ENCODE data around the gene FLT1.

Gene FLT1

GRCh38 chr13:28355046-28355821, 139.7 kb downstream of the FLT1 start:
- DNase-seq (ENCODE audit: low read depth): no peak
- TF ChIP-seq, protein P1, sequence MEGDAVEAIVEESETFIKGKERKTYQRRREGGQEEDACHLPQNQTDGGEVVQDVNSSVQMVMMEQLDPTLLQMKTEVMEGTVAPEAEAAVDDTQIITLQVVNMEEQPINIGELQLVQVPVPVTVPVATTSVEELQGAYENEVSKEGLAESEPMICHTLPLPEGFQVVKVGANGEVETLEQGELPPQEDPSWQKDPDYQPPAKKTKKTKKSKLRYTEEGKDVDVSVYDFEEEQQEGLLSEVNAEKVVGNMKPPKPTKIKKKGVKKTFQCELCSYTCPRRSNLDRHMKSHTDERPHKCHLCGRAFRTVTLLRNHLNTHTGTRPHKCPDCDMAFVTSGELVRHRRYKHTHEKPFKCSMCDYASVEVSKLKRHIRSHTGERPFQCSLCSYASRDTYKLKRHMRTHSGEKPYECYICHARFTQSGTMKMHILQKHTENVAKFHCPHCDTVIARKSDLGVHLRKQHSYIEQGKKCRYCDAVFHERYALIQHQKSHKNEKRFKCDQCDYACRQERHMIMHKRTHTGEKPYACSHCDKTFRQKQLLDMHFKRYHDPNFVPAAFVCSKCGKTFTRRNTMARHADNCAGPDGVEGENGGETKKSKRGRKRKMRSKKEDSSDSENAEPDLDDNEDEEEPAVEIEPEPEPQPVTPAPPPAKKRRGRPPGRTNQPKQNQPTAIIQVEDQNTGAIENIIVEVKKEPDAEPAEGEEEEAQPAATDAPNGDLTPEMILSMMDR (IDR thresholded peaks at IDR 0.05; ENCODE audit: control insufficient read depth, extremely low read depth, insufficient read depth): no peak
- no peak overlapping the region for H3K4me3 ChIP-seq (ENCODE audit: low read depth, low read length)

- no peak overlapping the region for H3K4me3 ChIP-seq (ENCODE audit: low read depth, low read length)
- DNase-seq (ENCODE audit: low read depth): no peak
- TF ChIP-seq, protein P1 (IDR thresholded peaks at IDR 0.05; ENCODE audit: control insufficient read depth, extremely low read depth, insufficient read depth): no peak
Measured at GRCh38 chr13:28353679-28354078, 141.2 kb downstream of the FLT1 start.

GRCh38 chr13:28349907-28350654, 144.8 kb downstream of the FLT1 start:
- no peak overlapping the region for H3K4me3 ChIP-seq (ENCODE audit: low read depth, low read length)
- no peak for DNase-seq (ENCODE audit: low read depth)
- TF ChIP-seq, protein P1 (IDR thresholded peaks at IDR 0.05; ENCODE audit: control insufficient read depth, extremely low read depth, insufficient read depth): no peak

DNA sequence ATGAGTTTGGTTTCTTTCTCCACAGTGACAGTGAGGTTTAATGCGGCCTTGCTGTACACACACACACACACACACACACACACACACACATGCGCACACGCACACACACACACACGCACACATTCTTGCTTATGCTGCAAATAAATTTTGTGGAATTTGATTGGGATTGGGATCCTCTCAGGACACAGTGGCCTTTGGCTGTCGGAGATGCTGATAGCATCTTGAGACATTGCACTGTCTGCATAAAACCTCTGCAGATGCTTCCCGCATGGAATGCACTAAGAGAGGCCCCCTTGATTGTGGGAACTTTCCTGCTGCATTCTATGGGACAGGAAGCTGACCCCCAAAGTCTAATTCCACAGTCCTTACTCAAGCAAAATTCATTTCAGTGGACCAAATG, 145.6 kb downstream of the FLT1 start:
- H3K4me3 ChIP-seq (ENCODE audit: low read depth, low read length): no peak overlapping the region
- TF ChIP-seq, protein P1 (IDR thresholded peaks at IDR 0.05; ENCODE audit: control insufficient read depth, extremely low read depth, insufficient read depth): no peak
- no peak for DNase-seq (ENCODE audit: low read depth)

DNA sequence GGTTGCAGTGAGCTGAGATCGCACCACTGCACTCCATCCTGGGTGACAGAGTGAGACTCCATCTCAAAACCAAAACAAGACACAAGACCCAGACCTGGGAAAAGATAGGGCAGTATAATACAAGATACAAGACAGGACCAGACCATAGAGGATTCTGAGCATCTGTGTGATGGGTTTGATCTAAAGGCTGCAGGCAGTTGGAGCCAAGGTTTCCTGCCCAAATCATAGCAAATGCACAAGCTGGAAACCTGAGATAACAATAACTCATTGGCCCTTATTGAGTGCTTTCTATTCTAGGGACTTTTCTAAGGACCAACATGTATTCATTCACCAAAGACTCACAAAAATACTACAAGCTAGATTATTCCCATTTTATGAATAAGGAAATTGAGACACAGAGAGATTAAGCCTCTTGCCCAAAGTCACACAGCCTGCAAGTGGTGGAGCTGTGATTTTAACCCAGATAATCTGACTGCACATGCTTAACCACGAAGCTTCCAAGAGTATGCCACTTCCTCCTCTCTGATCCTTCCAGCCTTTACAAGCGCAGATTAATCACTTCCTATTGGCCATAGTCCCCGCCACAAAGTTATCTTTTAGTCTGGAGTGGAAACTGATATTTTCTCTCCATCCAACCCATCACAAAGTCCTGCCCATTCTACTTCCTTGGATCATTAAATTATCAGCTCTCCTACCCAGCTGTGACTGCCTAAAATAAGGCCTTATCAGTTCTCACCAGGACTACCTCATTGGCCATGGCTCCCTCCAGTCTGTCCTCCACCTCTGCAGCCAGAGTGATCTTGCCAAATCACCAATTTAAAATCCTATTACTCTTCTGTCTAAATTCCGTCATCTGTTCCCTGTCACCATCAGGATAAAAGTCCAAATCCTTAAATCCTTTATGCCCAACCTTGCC, 147.2 kb downstream of the FLT1 start:
- no peak overlapping the region for H3K4me3 ChIP-seq (ENCODE audit: low read depth, low read length)
- TF ChIP-seq, protein P1 (IDR thresholded peaks at IDR 0.05; ENCODE audit: control insufficient read depth, extremely low read depth, insufficient read depth): no peak
- DNase-seq (ENCODE audit: low read depth): no peak

DNA sequence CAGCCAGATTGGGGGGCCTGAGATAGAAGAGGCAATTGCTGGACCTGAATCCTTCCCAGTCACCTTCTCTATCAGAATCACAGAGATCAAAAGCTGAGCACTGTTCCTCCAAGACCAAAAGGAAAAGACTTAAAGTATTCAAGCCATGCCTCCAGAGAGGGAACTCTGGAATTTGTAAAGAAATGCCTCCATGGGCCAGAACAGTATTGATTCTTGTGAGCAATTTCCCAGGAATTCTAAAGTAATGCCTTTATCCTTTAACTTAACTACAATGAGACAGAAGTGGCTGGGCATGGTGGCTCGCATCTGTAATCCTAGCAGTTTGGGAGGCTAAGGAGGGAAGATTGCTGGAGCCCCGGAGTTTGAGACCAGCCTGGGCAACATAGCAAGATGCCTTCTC, 148.8 kb downstream of the FLT1 start:
- TF ChIP-seq, protein P1 (IDR thresholded peaks at IDR 0.05; ENCODE audit: control insufficient read depth, extremely low read depth, insufficient read depth): no peak
- DNase-seq (ENCODE audit: low read depth): no peak
- H3K4me3 ChIP-seq (ENCODE audit: low read depth, low read length): no peak overlapping the region
